Thyroid gland (tissue), 4 donors: ENCODE measurements around the gene WNK2.

Source experiments
- CTCF ChIP-seq, 6 experiments: fragments of 200-600 bp in 3 of 6; fragments of 450-650 bp in 3 of 6; sonication (generic) in 3 of 6; IDR thresholded peaks; one replicate each; pipeline ENCODE4 v1.5.1; 2016 to 2019; ENCODE audit warnings: antibody characterized with exemption in 6 of 6, mild to moderate bottlenecking in 2 of 6, inconsistent platforms in 1 of 6, moderate library complexity in 1 of 6
- POLR2A ChIP-seq, 2 donors: fragments of 450-650 bp; IDR thresholded peaks; one replicate each; pipeline ENCODE4 v1.6.1; 2017; ENCODE audit warnings: antibody characterized with exemption in 2 of 2, mild to moderate bottlenecking in 2 of 2, moderate library complexity in 1 of 2

- no peak for TF ChIP-seq CTCF (IDR thresholded peaks at IDR 0.05)
- no peak for TF ChIP-seq POLR2A (IDR thresholded peaks at IDR 0.05)
Observed at GRCh38 chr9:93173365-93174051, 10.4 kb upstream of the WNK2 start.
